CD4-positive, CD25-positive, alpha-beta regulatory T cell (primary cell): ENCODE data around the gene SGMS1. TPM values are rescaled to one million over a fixed set of nuclear protein-coding genes. Genes with fewer than 3 reads are reported as not detected.

ENCODE experiments used
- ATAC-seq, 2 donors: fragments of 150-1000 bp; cut with Tn5 transposase; one replicate each; pipeline ENCODE4 v1.10.0; 2021; ENCODE audit warnings: low read depth in 2 of 2, moderate number of reproducible peaks in 2 of 2, moderate library complexity in 1 of 2
- DNase-seq, 3 donors: peaks; one replicate each; pipeline versions ENCODE4 v3.0.0 to v3.0.0-alpha.2; 2012 to 2022; ENCODE audit warnings: mixed read lengths in 1 of 3
- H3K27ac ChIP-seq: one replicate; pipeline ENCODE4 v1.7.0; 2013; ENCODE audit warnings: mild to moderate bottlenecking, low read length; ENCODE audit not compliant: insufficient read depth, poor library complexity, severe bottlenecking
- H3K27me3 ChIP-seq: one replicate; pipeline ENCODE4 v1.7.0; 2013; ENCODE audit warnings: low read length; ENCODE audit not compliant: control insufficient read depth, insufficient read depth
- H3K36me3 ChIP-seq: one replicate; pipeline ENCODE4 v1.7.0; 2013; ENCODE audit warnings: mild to moderate bottlenecking, low read length, moderate library complexity; ENCODE audit not compliant: control insufficient read depth, insufficient read depth
- H3K4me1 ChIP-seq: 2 replicates; pipeline ENCODE4 v1.7.0; 2013; ENCODE audit warnings: mild to moderate bottlenecking, low read length; ENCODE audit not compliant: insufficient read depth, control insufficient read depth, poor library complexity, severe bottlenecking
- H3K4me3 ChIP-seq: one replicate; pipeline ENCODE4 v1.7.0; 2013; ENCODE audit warnings: low read depth, mild to moderate bottlenecking, low read length, moderate library complexity
- H3K9me3 ChIP-seq, 2 experiments: 1 replicate in 1 of 2; 2 replicates in 1 of 2; pipeline ENCODE4 v1.7.0; 2013; ENCODE audit warnings: low read length in 2 of 2, mild to moderate bottlenecking in 1 of 2, moderate library complexity in 1 of 2; ENCODE audit not compliant: control insufficient read depth in 2 of 2
- H3K27ac Mint-ChIP-seq, 3 donors: one replicate each; pipeline ENCODE4 v1.8.0; 2020 to 2022; ENCODE audit warnings: mild to moderate bottlenecking in 3 of 3, mixed read lengths in 3 of 3, moderate library complexity in 2 of 3
- H3K27me3 Mint-ChIP-seq: one replicate; pipeline ENCODE4 v1.8.0; 2022; ENCODE audit warnings: mild to moderate bottlenecking, mixed read lengths
- H3K36me3 Mint-ChIP-seq: one replicate; pipeline ENCODE4 v1.8.0; 2020; ENCODE audit warnings: mixed read lengths
- H3K4me1 Mint-ChIP-seq, 4 donors: one replicate each; pipeline ENCODE4 v1.8.0; 2020 to 2022; ENCODE audit warnings: mixed read lengths in 4 of 4, mild to moderate bottlenecking in 1 of 4
- H3K4me3 Mint-ChIP-seq, 4 donors: one replicate each; pipeline ENCODE4 v1.8.0; 2020 to 2022; ENCODE audit warnings: mild to moderate bottlenecking in 4 of 4, mixed read lengths in 4 of 4, moderate library complexity in 3 of 4
- H3K9me3 Mint-ChIP-seq, 7 donors: one replicate each; pipeline ENCODE4 v1.8.0; 2020 to 2022; ENCODE audit warnings: mixed read lengths in 7 of 7, mild to moderate bottlenecking in 3 of 7, moderate library complexity in 2 of 7
- polyA plus RNA-seq, 4 donors: library from polyadenylated mRNA; unstranded; fragments of 300-500 nt; fragmentation: Illumina TruSeq; gene quantifications; one replicate each; pipeline ENCODE4 v1.2.3, GENCODE V29; 2021
- total RNA-seq: library from RNA; stranded (reverse); gene quantifications from one replicate; pipeline ENCODE4 v1.2.3, GENCODE V29; 2022

The SGMS1 gene
- total and polyA plus RNA-seq, 5 donors from 2014 or later, result 25.7 to 241 (median 33.0) TPM

GRCh38 chr10:50513956-50514355 is 109.8 kb downstream of the SGMS1 start:
- peaks cover 43 to 91% (median 78%) of the 10 kb centered on the region in 4 donors for H3K4me1 Mint-ChIP-seq
- DNase-seq (no peak), ATAC-seq (no peak)
- Histone ChIP-seq H3K27ac (no peak overlapping the region), H3K36me3 (peaks cover 6% of the 10 kb centered on the region), H3K27me3 (no peaks in the 10 kb centered on the region), H3K9me3 (no peaks in the 10 kb centered on the region), H3K4me1 (peaks cover 46% of the 10 kb centered on the region), H3K4me3 (no peak overlapping the region)
- peak overlapping the region in 2 of 3 donors; percentile 3 to 80 for H3K27ac Mint-ChIP-seq
- no peaks in the 10 kb centered on the region for H3K9me3 Mint-ChIP-seq
- H3K4me3 Mint-ChIP-seq, result peak overlapping the region in 3 of 4 donors; percentile 34 to 43 (median 42)
- H3K36me3 Mint-ChIP-seq, result peaks cover 10% of the 10 kb centered on the region
- no peaks in the 10 kb centered on the region for H3K27me3 Mint-ChIP-seq

- peak; percentile 54 to 62 for ATAC-seq
- H3K4me3 Mint-ChIP-seq, result peak overlapping the region; percentile 50 to 76 (median 63)
- Histone ChIP-seq H3K36me3 (no peaks in the 10 kb centered on the region), H3K27ac (peak overlapping the region; percentile 68), H3K4me3 (peak overlapping the region; percentile 73), H3K9me3 (no peaks in the 10 kb centered on the region), H3K27me3 (no peaks in the 10 kb centered on the region), H3K4me1 (peaks cover 55% of the 10 kb centered on the region)
- no peaks in the 10 kb centered on the region for H3K27me3 Mint-ChIP-seq
- peak in 2 of 3 donors; percentile 49 to 85 for DNase-seq
- H3K27ac Mint-ChIP-seq, result peak overlapping the region; percentile 79 to 96 (median 80)
- H3K9me3 Mint-ChIP-seq, result no peaks in the 10 kb centered on the region
- H3K36me3 Mint-ChIP-seq, result peaks cover 6% of the 10 kb centered on the region
- peaks cover 45 to 92% (median 83%) of the 10 kb centered on the region in 4 donors for H3K4me1 Mint-ChIP-seq
Observed at GRCh38 chr10:50512743-50513416, 110.9 kb downstream of the SGMS1 start.

GRCh38 chr10:50512214-50512595 is 111.6 kb downstream of the SGMS1 start:
- peak overlapping the region; percentile 79 to 86 (median 79) for H3K27ac Mint-ChIP-seq
- peaks cover 62% of the 10 kb centered on the region for H3K4me1 ChIP-seq
- peak overlapping the region; percentile 68 for H3K27ac ChIP-seq
- H3K27me3 Mint-ChIP-seq, result no peaks in the 10 kb centered on the region
- H3K36me3 ChIP-seq, result no peaks in the 10 kb centered on the region
- peak overlapping the region in 3 of 4 donors; percentile 50 to 56 (median 51) for H3K4me3 Mint-ChIP-seq
- H3K36me3 Mint-ChIP-seq, result peaks cover 3% of the 10 kb centered on the region
- H3K9me3 Mint-ChIP-seq, result no peaks in the 10 kb centered on the region
- H3K9me3 ChIP-seq, result no peaks in the 10 kb centered on the region
- ATAC-seq (no peak), DNase-seq (no peak)
- H3K4me3 ChIP-seq, result peak overlapping the region; percentile 73
- peaks cover 38 to 95% (median 81%) of the 10 kb centered on the region in 4 donors for H3K4me1 Mint-ChIP-seq
- H3K27me3 ChIP-seq, result no peaks in the 10 kb centered on the region

GRCh38 chr10:50511492-50512213 is 112.1 kb downstream of the SGMS1 start:
- no peaks in the 10 kb centered on the region for H3K36me3 Mint-ChIP-seq
- H3K4me3 ChIP-seq, result peak overlapping the region; percentile 73
- H3K27ac Mint-ChIP-seq, result peak overlapping the region; percentile 79 to 86 (median 79)
- ATAC-seq (peak; percentile 53 to 56), DNase-seq (peak in 1 of 3 donors; percentile 66)
- no peaks in the 10 kb centered on the region for H3K36me3 ChIP-seq
- H3K4me3 Mint-ChIP-seq, result peak overlapping the region; percentile 12 to 56 (median 50)
- H3K4me1 ChIP-seq, result peaks cover 67% of the 10 kb centered on the region
- H3K9me3 ChIP-seq, result no peaks in the 10 kb centered on the region
- no peaks in the 10 kb centered on the region for H3K27me3 Mint-ChIP-seq
- H3K27me3 ChIP-seq, result no peaks in the 10 kb centered on the region
- no peaks in the 10 kb centered on the region for H3K9me3 Mint-ChIP-seq
- peaks cover 35 to 96% (median 82%) of the 10 kb centered on the region in 4 donors for H3K4me1 Mint-ChIP-seq
- peak overlapping the region; percentile 68 for H3K27ac ChIP-seq

- H3K36me3 Mint-ChIP-seq, result no peaks in the 10 kb centered on the region
- H3K4me1 ChIP-seq, result peaks cover 74% of the 10 kb centered on the region
- H3K36me3 ChIP-seq, result no peaks in the 10 kb centered on the region
- peak overlapping the region; percentile 68 for H3K27ac ChIP-seq
- DNase-seq (peak in 1 of 3 donors; percentile 48), ATAC-seq (no peak)
- H3K27me3 ChIP-seq, result no peaks in the 10 kb centered on the region
- H3K27ac Mint-ChIP-seq, result peak overlapping the region; percentile 79 to 86 (median 81)
- no peaks in the 10 kb centered on the region for H3K9me3 Mint-ChIP-seq
- peak overlapping the region in 2 of 4 donors; percentile 25 to 50 for H3K4me3 Mint-ChIP-seq
- H3K4me3 ChIP-seq, result peak overlapping the region; percentile 73
- no peaks in the 10 kb centered on the region for H3K27me3 Mint-ChIP-seq
- no peaks in the 10 kb centered on the region for H3K9me3 ChIP-seq
- H3K4me1 Mint-ChIP-seq, result peaks cover 44 to 97% (median 83%) of the 10 kb centered on the region in 4 donors
Observed at GRCh38 chr10:50510517-50511473, 113.0 kb downstream of the SGMS1 start.

DNA sequence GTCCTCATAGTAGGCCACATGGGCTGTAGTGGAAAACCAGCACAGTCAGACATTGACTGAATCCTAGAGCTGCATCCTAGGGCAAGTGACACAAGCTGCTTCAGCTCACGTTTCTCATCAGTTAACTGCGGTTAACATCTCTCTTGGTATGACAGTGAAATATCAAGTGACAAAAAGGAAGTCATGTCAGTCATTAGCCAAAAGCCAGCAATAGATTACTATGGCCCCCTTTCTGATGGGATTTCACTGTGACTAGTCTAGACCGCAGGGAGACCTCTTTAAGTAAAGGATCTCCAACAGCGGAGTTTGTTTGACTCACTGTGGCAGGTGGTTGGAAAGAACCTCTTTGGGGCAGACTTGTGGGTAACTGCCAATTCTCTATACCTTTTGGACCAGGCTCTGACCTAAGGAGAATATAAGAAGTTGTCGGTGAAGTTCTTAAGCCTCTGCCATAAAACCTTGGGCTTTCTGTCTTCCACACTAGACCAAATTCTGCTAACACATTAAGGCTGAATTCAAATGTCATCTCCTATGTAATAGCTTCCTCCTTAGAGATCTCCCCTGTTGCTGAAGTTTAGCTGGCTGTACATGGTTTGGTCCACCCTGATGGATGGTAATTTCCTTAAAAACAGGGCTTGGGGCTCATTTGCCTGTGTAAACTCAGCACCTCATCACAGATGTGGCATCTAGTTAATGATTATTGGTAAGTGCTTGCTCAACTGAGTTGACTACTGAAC is 115.3 kb downstream of the SGMS1 start:
- Histone ChIP-seq H3K4me3 (peak overlapping the region; percentile 29), H3K27me3 (no peaks in the 10 kb centered on the region), H3K9me3 (no peaks in the 10 kb centered on the region), H3K27ac (peak overlapping the region; percentile 70), H3K4me1 (peaks cover 81% of the 10 kb centered on the region), H3K36me3 (no peaks in the 10 kb centered on the region)
- H3K36me3 Mint-ChIP-seq, result peaks cover 4% of the 10 kb centered on the region
- DNase-seq (peak; percentile 40 to 90 (median 61)), ATAC-seq (peak; percentile 57 to 65)
- peaks cover 60 to 98% (median 86%) of the 10 kb centered on the region in 4 donors for H3K4me1 Mint-ChIP-seq
- peak overlapping the region; percentile 7 to 52 (median 12) for H3K4me3 Mint-ChIP-seq
- peak overlapping the region; percentile 16 to 72 (median 48) for H3K27ac Mint-ChIP-seq
- no peaks in the 10 kb centered on the region for H3K27me3 Mint-ChIP-seq
- peaks cover 0 to 1% (median 0%) of the 10 kb centered on the region in 7 donors for H3K9me3 Mint-ChIP-seq
